Measurements from ENCODE around the gene MKRN2OS. TPM values are rescaled to one million over a fixed set of nuclear protein-coding genes. Genes with fewer than 3 reads are reported as not detected.

Gene MKRN2OS
- total RNA-seq, 4 donors from 2014 or later, result not detected

DNA sequence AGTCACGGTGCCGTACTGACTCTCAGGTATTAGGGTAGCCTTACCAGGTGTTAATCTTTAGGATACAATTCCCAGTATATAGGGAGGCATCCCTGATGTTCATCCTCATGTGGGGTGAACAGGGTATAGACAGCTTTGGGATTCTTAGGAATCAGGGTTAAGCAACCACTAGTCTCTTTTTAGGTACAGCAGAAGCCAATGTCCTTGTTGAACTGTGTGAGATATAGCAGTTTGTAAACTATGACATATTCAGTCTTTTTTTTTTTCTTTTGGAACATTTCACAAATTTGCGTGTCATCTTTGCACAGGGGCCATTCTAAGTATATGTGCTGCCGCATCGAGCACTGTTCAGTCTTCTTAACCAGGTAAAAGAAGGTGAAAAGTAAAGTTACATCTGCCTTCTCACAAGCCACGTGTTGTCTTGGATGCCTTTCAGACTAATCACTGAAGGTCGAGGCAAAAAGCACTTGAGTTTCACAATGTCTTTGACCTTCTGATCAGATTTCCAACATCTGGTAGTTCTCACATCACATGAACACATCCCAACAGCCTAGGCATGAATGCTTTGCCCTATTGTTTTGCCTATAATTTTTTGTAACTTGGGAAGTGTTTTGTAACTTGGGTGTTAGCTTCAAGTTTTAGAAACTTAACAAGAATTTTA lies 43.8 kb downstream of the MKRN2OS start:
- intact Hi-C loops (cut with DNase I; ENCODE audit: low total_unique reads), result no loop called here
- DNase-seq, result no peak
- H3K27me3 ChIP-seq, result no peaks in the 10 kb centered on the region
- no peaks in the 10 kb centered on the region for H3K4me1 ChIP-seq
- no peak overlapping the region for H3K4me3 ChIP-seq
- H3K27ac ChIP-seq, result no peak overlapping the region
- no peaks in the 10 kb centered on the region for H3K36me3 ChIP-seq
- H3K9me3 ChIP-seq, result no peaks in the 10 kb centered on the region
- no peak for TF ChIP-seq POLR2A (IDR thresholded peaks at IDR 0.05)
- TF ChIP-seq, protein P1, sequence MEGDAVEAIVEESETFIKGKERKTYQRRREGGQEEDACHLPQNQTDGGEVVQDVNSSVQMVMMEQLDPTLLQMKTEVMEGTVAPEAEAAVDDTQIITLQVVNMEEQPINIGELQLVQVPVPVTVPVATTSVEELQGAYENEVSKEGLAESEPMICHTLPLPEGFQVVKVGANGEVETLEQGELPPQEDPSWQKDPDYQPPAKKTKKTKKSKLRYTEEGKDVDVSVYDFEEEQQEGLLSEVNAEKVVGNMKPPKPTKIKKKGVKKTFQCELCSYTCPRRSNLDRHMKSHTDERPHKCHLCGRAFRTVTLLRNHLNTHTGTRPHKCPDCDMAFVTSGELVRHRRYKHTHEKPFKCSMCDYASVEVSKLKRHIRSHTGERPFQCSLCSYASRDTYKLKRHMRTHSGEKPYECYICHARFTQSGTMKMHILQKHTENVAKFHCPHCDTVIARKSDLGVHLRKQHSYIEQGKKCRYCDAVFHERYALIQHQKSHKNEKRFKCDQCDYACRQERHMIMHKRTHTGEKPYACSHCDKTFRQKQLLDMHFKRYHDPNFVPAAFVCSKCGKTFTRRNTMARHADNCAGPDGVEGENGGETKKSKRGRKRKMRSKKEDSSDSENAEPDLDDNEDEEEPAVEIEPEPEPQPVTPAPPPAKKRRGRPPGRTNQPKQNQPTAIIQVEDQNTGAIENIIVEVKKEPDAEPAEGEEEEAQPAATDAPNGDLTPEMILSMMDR (IDR thresholded peaks at IDR 0.05), result no peak

DNA sequence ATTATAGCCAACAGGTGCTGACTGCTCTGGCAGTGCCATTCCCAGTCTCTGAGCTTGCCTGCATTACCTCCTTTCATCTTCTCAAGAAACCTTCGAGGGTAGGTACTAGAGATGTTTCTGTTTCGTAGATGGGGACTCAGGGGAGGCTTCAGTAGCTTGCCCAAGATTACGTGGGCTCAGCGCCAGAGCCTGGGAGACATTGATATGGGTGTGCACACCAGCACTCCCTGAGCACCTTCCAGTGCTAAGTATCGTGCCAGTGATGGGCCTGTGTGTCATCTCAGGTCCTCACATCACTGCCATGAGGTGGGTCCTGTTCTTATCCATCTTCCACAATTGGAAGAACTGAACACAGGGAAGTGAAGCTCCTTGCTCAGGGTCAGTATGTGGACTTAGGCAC lies 45.8 kb downstream of the MKRN2OS start:
- H3K36me3 ChIP-seq, result no peaks in the 10 kb centered on the region
- H3K27me3 ChIP-seq, result no peaks in the 10 kb centered on the region
- TF ChIP-seq, protein P1 (IDR thresholded peaks at IDR 0.05), result no peak
- no peaks in the 10 kb centered on the region for H3K9me3 ChIP-seq
- no peak overlapping the region for H3K27ac ChIP-seq
- intact Hi-C loops (cut with DNase I; ENCODE audit: low total_unique reads), result no loop called here
- H3K4me1 ChIP-seq, result no peaks in the 10 kb centered on the region
- H3K4me3 ChIP-seq, result no peak overlapping the region
- no peak for DNase-seq

DNA sequence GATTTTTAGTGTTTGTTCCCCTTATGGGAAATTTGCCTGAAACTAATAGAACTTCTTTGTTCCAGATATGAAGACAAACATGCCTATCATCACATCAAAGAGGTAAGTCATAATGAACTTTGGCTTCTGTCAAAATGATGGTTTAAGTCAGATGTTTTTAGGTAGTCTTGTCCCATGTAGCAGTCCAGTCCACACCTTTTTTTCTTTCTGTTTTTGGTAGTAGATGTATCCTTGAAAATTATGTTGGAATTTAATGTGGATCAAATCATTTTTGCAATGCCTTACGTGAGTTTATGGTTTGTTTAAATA lies 48.9 kb downstream of the MKRN2OS start:
- Histone ChIP-seq H3K27ac (no peak overlapping the region), H3K27me3 (no peaks in the 10 kb centered on the region), H3K36me3 (no peaks in the 10 kb centered on the region), H3K4me1 (no peaks in the 10 kb centered on the region), H3K4me3 (no peak overlapping the region), H3K9me3 (no peaks in the 10 kb centered on the region)
- DNase-seq, result no peak
- intact Hi-C loops (cut with DNase I; ENCODE audit: low total_unique reads), result no loop called here
- TF ChIP-seq POLR2A (IDR thresholded peaks at IDR 0.05), result no peak
- TF ChIP-seq, protein P1 (IDR thresholded peaks at IDR 0.05), result no peak

GRCh38 chr3:12495749-12496452 lies 49.4 kb downstream of the MKRN2OS start:
- Histone ChIP-seq H3K4me1 (no peaks in the 10 kb centered on the region), H3K9me3 (no peaks in the 10 kb centered on the region), H3K27me3 (no peaks in the 10 kb centered on the region), H3K4me3 (no peak overlapping the region), H3K27ac (no peak overlapping the region), H3K36me3 (no peaks in the 10 kb centered on the region)
- DNase-seq, result no peak
- TF ChIP-seq, protein P1 (IDR thresholded peaks at IDR 0.05), result no peak
- no peak for TF ChIP-seq POLR2A (IDR thresholded peaks at IDR 0.05)
- intact Hi-C loops (cut with DNase I; ENCODE audit: low total_unique reads), result no loop called here

DNA sequence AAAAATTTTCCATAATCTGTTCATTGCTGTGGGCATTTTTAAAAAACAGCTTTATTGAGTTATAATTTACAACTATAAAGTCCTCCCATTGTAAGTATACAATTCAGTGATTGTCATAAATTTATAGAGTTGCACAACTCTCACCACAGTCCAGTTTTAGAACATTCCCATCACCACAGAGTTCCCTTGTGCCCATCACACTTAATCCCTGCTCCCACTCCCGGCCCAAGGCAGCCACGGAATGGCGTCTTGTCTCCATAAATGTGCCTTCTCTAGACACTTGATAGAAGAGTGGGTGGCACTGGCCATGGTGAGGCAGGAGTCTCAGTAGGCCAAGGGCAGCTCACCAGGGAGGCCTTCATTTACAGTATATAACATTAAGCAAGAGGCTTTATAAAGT lies 54.8 kb downstream of the MKRN2OS start:
- Histone ChIP-seq H3K4me1 (no peaks in the 10 kb centered on the region), H3K36me3 (no peaks in the 10 kb centered on the region), H3K27ac (no peak overlapping the region), H3K4me3 (no peak overlapping the region), H3K27me3 (no peaks in the 10 kb centered on the region), H3K9me3 (no peaks in the 10 kb centered on the region)
- no peak for TF ChIP-seq POLR2A (IDR thresholded peaks at IDR 0.05)
- TF ChIP-seq, protein P1 (IDR thresholded peaks at IDR 0.05), result no peak
- DNase-seq, result no peak
- intact Hi-C loops (cut with DNase I; ENCODE audit: low total_unique reads), result no loop called here
